SU-DHL-6 (cell line): ENCODE data around the gene CTR9.

Experiments used
- H2AFZ ChIP-seq: fragments of 200-600 bp; sonication (generic); 2 replicates; pipeline ENCODE4 v1.6.1; 2014; ENCODE audit warnings: low read depth, mild to moderate bottlenecking, moderate library complexity, mixed read lengths, antibody characterized with exemption, low read length; ENCODE audit not compliant: severe bottlenecking
- H3F3A ChIP-seq: fragments of 200-600 bp; shearing (Covaris generic); 2 replicates; pipeline ENCODE4 v1.6.0; 2016; ENCODE audit warnings: antibody characterized with exemption, mild to moderate bottlenecking; ENCODE audit not compliant: insufficient read depth
- H3K27ac ChIP-seq: fragments of 200-600 bp; sonication (generic); 2 replicates; pipeline ENCODE4 v1.5.1; 2016; ENCODE audit warnings: low read depth, mild to moderate bottlenecking, low read length, moderate library complexity, mixed read lengths
- H3K27me3 ChIP-seq: fragments of 200-600 bp; sonication (generic), shearing (Covaris generic); 2 replicates; pipeline ENCODE4 v1.6.0; 2014; ENCODE audit warnings: mild to moderate bottlenecking, low read length
- H3K36me3 ChIP-seq: fragments of 200-600 bp; sonication (generic); 2 replicates; pipeline ENCODE4 v1.6.1; 2014; ENCODE audit warnings: mild to moderate bottlenecking, low read length, mixed read lengths
- H3K4me2 ChIP-seq: fragments of 300-600, 200-600 bp; shearing (Covaris generic), sonication (generic); 2 replicates; pipeline ENCODE4 v1.6.0; 2014; ENCODE audit warnings: low read length, low read depth, mild to moderate bottlenecking; ENCODE audit not compliant: poor library complexity, severe bottlenecking
- H3K4me3 ChIP-seq: fragments of 200-600 bp; sonication (generic); 2 replicates; pipeline ENCODE4 v1.5.1; 2014; ENCODE audit warnings: antibody characterized with exemption, low read length, mild to moderate bottlenecking, mixed read lengths; ENCODE audit not compliant: insufficient read depth, poor library complexity, severe bottlenecking
- H3K79me2 ChIP-seq: fragments of 200-600 bp; sonication (generic); 2 replicates; pipeline ENCODE4 v1.6.1; 2014; ENCODE audit warnings: mild to moderate bottlenecking, low read length, moderate library complexity; ENCODE audit not compliant: insufficient read depth
- H3K9ac ChIP-seq: fragments of 200-600 bp; sonication (generic); 2 replicates; pipeline ENCODE4 v1.7.0; 2014; ENCODE audit warnings: mild to moderate bottlenecking, low read length
- H3K9me2 ChIP-seq: fragments of 200-600 bp; sonication (generic); replicated peaks from 2 replicates; pipeline ENCODE4 v1.6.1; 2014; ENCODE audit warnings: low read length; ENCODE audit not compliant: insufficient read depth
- H3K9me3 ChIP-seq: fragments of 200-600 bp; sonication (generic); 2 replicates; pipeline ENCODE4 v1.6.1; 2014; ENCODE audit warnings: low read length, mixed read lengths; ENCODE audit not compliant: insufficient read depth
- H4K20me1 ChIP-seq: fragments of 200-600 bp; sonication (generic); 2 replicates; pipeline ENCODE4 v1.6.1; 2014; ENCODE audit warnings: low read depth, mild to moderate bottlenecking, antibody characterized with exemption, low read length, moderate library complexity, mixed read lengths
- CTCF ChIP-seq: fragments of 200-600 bp; sonication (generic); IDR thresholded peaks from one replicate; pipeline ENCODE4 v1.5.1; 2017; ENCODE audit warnings: antibody characterized with exemption, mild to moderate bottlenecking, low read length, moderate library complexity; ENCODE audit not compliant: insufficient read depth, poor library complexity, severe bottlenecking
- EZH2phosphoT487 ChIP-seq: fragments of 200-600 bp; sonication (generic), shearing (Covaris generic); conservative IDR thresholded peaks from 2 replicates; pipeline ENCODE4 v1.6.1; 2018; ENCODE audit warnings: mild to moderate bottlenecking, antibody characterized with exemption, low read length, moderate library complexity, mixed read lengths

Gene CTR9

GRCh38 chr11:10779086-10779485, 28.0 kb downstream of the CTR9 start:
- no peaks in the 10 kb centered on the region for H4K20me1 ChIP-seq
- H2AFZ ChIP-seq = no peak overlapping the region
- no peak overlapping the region for H3K27ac ChIP-seq
- H3K9ac ChIP-seq = no peak overlapping the region
- no peaks in the 10 kb centered on the region for H3K79me2 ChIP-seq
- no peak overlapping the region for H3K4me2 ChIP-seq
- no peak for TF ChIP-seq CTCF
- H3F3A ChIP-seq = no peaks in the 10 kb centered on the region
- H3K9me2 ChIP-seq = no peaks in the 10 kb centered on the region
- no peak overlapping the region for H3K4me3 ChIP-seq
- no peaks in the 10 kb centered on the region for H3K9me3 ChIP-seq
- H3K36me3 ChIP-seq = peaks cover 14% of the 10 kb centered on the region; the same call in 1 of the 2 replicates
- no peaks in the 10 kb centered on the region for H3K27me3 ChIP-seq

- H3K27me3 ChIP-seq = no peaks in the 10 kb centered on the region
- no peak overlapping the region for H3K4me3 ChIP-seq
- no peak overlapping the region for H3K27ac ChIP-seq
- no peak overlapping the region for H3K4me2 ChIP-seq
- TF ChIP-seq EZH2phosphoT487 (no peak), CTCF (no peak)
- H3K9me2 ChIP-seq = no peaks in the 10 kb centered on the region
- no peaks in the 10 kb centered on the region for H4K20me1 ChIP-seq
- no peaks in the 10 kb centered on the region for H3K9me3 ChIP-seq
- peaks cover 8% of the 10 kb centered on the region; the same call in 1 of the 2 replicates for H3K36me3 ChIP-seq
- no peak overlapping the region for H3K9ac ChIP-seq
- no peak overlapping the region for H2AFZ ChIP-seq
- H3F3A ChIP-seq = no peaks in the 10 kb centered on the region
- H3K79me2 ChIP-seq = no peaks in the 10 kb centered on the region
Measured at GRCh38 chr11:10780040-10780439, 29.0 kb downstream of the CTR9 start.

DNA sequence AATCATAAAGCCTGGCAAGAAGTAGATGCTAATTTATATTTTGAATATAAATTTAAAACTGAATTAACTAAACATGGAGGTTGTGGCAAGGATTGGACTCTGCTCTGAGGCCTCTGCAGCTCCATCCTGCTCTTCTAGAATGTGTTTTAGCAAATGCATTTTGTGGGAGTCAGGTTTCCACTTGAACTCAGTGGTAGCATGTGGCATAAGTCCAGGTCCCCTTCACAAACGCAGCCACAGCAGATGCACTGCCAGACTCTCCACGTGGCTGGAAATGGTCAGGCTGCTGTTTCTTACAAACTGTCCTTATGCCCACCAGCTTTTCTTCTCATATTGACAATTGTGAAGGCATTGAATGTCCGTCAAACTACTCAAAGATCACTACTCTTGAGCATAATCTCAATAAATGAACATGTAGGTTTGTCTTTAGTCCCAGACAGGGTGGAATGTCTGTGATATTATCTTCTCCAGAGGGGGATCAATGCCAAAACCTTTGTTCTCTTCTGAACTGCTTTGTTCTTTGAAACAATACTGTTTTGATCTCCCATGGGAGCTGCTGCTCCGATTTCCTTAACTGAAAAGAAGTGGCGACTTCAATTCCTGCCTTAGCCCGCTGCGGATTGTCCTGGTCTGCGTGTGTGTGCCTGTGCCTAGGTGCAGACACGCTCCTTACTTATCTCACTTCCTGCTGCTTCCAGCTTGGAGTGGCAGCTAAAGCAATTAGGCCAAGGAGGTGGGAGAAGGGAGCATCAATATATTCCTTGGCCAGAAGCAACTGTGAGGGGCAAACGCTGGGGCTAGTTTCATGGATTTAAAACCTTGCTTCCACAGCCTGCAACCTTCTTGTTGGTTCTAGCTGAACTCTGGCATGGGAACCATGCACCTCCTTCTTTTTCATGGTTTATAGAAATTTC, 33.4 kb downstream of the CTR9 start:
- no peaks in the 10 kb centered on the region for H3F3A ChIP-seq
- H3K36me3 ChIP-seq = no peaks in the 10 kb centered on the region
- no peak overlapping the region for H3K4me2 ChIP-seq
- TF ChIP-seq CTCF = no peak
- no peak for TF ChIP-seq EZH2phosphoT487
- H3K27me3 ChIP-seq = no peaks in the 10 kb centered on the region
- no peak overlapping the region for H3K4me3 ChIP-seq
- H3K9me3 ChIP-seq = no peaks in the 10 kb centered on the region
- H3K79me2 ChIP-seq = no peaks in the 10 kb centered on the region
- no peaks in the 10 kb centered on the region for H4K20me1 ChIP-seq
- no peaks in the 10 kb centered on the region for H3K9me2 ChIP-seq
- no peak overlapping the region for H3K27ac ChIP-seq
- H2AFZ ChIP-seq = no peak overlapping the region
- no peak overlapping the region for H3K9ac ChIP-seq
